GM03348 (cell line): ENCODE results near the gene ARHGEF12.
A peak's percentile ranks its signal among the peaks of the same experiment; 100 is the strongest.

Experiments
- DNase-seq: peaks from one replicate; pipeline ENCODE4 v3.0.0; 2012; ENCODE audit warnings: low spot score

Gene ARHGEF12

DNA sequence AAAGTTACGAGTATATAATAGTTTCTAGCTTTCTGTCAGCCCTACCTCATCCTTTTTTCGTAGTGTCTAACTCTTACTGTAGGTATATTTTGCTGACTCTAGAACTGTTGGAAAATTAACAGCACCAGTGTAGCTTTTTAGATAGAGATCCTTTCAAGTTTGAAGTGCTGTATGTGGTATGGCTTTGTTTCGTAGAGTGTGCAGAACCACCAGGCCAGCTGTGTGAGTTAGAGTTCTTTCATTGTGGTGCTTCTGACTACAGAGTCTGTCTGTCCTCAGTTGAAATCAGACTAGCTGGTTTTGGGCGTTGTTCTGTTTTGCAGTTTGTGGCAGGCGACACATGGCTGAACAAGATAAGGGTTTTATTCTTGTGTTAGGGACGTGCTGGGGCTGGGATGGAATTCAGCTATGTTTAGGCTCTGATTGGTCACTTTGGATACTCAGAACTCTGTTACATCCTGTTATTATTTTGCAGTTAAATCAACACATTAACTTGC, 3.2 kb downstream of the ARHGEF12 start:
- peak; percentile 52 for DNase-seq

DNA sequence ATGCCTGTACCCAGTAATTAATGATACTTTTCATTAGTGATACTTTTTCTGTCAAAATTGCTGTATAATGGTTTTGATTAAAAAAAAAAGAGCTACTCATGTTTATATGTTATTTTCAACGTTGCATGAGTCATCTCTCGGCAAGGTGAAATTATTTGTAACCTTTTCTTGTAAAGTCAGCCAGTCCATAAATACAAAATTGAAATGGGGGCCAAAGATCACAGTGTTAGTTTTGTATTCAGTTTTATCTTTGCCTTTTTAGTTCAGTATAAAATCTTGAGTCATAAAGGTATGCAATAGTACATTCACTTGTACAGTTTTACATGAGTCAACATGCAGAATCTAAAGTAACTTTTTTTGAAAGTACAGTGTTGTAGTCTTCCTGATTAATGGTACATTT, 4.3 kb downstream of the ARHGEF12 start:
- DNase-seq = no peak

DNA sequence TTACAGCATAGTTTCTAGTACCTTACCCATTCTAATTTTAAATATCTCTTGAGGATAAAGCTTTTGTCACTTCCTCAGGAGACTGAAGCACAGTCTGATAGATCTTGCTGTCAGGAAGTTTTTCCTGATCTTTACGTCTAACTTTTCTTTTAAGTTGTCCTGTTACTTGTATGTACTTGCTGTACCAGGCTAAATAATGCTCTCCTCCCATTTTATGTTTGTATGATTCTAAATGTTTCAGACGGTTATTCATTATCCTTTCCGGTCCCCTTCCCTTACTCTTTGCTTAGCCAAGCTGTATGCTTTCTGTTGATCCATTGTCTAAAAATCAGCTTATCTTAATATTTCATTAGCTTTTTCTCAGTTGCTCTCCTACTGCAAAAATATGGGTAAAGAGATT, 6.0 kb downstream of the ARHGEF12 start:
- no peak for DNase-seq

DNA sequence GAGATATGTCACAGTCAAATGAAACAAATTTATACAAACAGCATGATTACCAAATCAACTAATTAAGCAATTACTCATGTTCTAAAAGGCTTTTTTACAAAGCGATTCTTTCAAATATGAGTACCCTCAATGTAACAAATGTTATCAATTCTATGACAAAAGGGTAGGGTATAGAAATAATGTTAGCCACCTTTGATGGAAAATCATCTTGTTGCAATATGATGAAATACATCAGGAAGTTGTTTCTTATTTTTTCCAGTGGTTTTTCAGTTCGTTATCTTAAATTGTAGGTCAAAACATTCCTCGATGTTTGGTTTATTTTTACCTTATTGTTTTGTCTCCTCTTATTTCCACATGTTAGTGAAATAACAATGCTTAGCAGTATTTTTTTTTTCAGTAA, 6.5 kb downstream of the ARHGEF12 start:
- no peak for DNase-seq

DNA sequence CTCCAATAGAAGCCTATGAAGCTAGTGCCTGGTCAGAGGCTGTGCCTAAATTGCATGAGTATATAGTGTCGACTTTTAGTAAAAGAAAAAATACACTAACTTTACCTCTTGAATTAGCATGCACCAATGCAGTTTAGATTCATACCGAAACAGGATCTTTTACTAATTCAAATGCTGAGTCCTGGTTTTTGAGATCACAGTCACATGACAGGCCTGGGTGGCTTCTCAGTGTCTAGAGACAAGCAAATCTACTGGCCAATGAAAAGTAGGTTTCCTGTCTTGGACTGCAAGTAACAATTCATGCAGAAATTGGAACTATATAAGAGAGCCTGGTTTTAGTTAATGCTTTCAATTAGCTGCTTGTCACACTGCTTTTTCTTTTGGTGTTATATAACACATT, 7.2 kb downstream of the ARHGEF12 start:
- no peak for DNase-seq

DNA sequence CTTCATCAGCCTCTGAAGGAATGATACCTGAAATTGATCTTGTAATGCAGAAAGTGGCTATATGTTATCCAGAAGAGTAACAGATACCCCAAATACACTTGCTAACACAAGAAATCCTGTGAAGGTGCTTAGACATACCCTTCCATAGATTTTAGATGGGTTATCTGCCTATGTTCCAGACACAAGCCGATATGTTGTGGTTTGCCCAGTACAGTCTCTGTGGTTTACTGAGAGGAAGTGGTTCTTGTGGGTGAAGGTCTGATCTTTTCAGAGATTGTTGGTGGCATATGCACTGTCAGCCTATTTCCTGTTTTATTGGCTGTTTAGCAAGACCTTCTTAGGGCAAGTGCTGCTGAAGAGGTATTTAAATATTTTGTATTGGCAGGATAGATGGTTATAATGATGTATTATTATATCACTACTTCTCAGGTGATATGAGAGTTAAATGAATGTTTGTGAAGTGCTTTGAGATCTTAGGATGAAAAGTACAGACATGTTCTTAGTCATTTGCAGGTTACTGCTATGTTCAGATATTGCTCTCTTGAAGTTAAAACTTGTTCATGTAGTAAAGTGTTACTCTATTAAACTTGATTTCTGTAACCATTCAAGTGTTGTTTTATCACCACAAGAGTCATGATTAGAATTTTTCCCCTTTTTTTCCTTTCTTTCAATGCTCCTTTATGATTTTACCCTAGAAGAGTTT, 8.2 kb downstream of the ARHGEF12 start:
- peak; percentile 44 for DNase-seq

DNA sequence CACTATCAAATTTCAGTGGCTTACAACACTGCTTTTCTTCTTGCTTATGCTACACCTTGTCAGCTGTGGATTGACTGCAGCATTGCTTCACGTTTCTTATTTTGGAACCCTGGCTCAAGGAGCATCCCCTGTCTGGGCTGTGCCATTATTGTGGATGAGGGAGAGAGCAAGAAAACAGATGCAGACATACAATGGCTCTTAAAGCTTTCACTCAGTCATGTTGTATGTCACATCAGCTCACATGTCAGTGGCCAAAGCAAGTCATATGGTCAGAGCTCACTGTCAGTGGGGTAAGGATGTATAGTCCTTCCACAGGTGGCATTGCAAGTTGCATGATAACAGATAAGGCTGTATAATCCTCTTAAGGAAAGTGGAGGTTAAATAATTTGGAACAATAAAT, 10.0 kb downstream of the ARHGEF12 start:
- DNase-seq = no peak

DNA sequence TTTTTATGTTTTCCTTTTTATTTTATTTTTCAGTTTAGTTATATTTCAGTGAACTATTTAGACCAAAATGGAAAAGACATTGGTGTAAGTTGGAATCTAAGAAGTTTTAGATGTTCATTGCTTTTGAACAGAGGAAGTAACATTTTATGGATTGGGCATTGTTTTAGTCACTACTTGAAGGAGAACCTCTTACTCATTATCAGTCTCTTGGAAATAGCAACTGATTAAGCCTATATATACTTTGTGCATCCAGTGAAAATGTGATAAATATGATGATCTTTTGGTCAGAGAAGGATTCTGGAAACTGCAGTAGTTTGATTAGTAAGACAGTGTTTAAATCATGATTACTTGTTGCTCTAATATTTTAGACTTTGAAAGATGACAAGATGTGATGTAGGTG, 14.4 kb downstream of the ARHGEF12 start:
- no peak for DNase-seq

DNA sequence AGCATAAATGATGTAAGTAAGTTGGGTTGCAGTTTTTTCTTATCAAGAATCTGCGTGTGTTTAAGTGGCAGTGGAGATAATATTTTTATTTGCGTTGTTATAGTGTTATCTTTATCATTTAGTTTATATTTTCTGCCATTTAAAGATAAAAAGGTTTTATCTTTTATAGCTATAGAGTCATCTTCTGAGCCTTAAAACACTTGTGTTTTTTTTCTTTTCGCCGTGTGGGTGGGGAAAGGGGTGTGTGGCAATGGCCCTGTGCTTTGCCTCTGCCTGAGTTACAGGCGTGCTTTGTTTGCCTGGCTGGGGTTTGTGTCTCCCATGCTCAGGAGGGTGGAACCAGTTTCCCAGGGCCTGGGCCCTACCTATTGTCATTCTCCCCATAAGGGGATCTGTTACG, 16.2 kb downstream of the ARHGEF12 start:
- DNase-seq = no peak

DNA sequence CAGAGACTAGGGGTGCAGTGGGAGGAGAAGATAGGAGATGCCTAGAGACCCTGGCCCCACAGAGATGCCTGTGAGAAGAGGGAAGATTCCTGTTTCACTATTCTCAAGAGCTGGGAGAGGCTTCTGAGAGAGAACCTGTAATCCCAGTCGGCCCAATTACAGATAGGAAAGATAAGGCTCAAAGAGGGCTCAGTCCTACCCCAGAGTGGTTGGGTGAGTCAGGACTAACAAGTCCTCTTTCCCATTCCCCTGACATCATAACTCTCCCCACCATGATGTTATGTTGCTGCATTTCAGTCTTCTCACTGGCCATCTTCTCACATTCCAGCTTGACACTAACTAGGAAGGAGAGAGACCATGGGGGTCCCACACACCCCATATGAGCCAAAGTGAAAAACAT, 17.9 kb downstream of the ARHGEF12 start:
- no peak for DNase-seq

DNA sequence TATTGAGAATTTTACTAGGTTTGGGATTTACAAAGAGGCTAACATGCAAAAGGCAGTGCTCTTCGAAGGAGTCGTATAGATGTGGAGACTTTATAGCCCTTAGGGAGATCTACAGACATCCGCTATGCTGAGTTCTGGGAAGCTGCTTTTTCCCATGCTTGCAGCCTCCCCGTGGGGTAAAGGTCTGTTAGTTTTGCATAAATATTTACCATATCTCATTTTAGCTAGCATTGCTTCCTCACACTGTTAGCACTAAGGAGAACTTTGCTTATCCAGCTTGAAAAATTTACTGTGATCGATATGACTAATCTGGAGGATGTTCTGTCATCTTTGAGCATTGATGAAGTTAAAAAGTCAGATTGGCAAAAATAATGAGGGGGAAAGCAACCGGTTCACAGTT, 18.6 kb downstream of the ARHGEF12 start:
- DNase-seq = no peak

DNA sequence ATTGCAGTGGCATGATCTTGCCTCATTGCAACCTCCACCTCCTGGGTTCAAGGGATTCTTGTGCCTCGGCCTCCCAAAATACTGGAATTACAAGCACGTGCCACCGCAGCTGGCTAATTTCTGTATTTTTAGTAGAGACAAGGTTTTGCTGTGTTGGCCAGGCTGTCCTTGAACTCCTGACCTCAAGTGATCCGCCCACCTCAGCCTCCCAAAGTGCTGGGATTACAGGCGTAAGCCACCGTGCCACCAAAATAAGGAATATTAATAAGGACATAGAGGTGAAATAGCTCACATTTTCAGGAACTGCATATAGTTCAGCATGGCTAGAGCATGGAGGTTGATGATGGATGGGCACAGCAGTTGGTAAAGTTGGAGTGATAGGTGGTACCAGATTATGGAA, 21.4 kb downstream of the ARHGEF12 start:
- no peak for DNase-seq

DNA sequence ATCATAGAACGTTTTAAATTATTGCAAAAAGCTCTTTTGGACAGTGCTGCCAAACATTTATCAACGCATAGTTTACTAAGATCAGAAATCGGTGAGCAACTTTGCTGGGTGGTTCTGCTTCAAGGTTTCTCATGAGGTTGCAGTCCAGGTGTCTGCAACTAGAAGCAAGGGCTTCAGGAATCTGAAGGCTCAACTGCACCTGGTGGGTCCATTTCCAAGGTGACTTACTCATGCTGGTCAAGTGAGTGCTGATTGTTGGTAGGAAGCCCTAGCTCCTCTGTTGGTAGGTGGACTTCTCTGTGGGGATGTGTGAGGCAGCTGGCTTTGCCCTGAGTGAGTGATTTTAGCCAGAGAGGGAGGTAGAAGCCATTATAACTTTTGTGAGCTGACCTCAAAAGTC, 22.5 kb downstream of the ARHGEF12 start:
- no peak for DNase-seq

DNA sequence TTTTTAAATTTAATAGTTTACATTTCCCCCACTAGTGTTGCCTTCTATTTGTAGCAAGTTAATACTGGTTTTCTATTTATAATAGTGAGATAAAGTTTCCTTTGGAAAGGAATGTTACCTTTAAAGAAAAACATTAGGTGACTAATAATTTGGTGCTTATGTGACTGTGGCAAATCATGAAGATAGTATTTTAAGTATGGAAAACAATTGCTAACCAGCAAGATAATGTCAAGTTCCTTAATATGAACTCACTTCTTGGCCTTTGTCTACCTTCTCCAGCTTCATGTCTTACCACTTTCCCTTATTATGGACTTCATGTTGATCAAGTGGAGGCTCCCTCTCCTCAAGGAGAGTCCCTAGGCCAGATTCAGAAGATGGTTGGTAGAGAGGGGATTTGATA, 27.2 kb downstream of the ARHGEF12 start:
- DNase-seq = no peak

DNA sequence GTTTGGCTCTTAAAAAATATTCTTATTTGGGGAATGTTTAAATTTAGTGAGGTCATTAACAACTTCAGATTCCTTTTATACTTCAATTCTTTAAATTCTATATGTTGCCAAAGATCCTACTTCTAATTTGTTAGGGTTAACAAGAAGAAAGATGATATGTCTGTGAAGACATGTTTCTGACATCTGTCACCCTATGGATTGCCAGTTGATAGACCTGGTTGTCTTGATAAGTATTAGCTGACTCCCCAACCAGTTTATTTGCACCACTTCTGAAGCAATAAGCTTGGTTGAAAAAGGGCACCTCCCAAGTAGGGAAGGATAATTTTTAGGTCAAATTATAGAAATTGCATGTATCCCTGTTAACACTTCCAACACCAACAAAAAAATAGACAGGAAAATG, 29.3 kb downstream of the ARHGEF12 start:
- no peak for DNase-seq

DNA sequence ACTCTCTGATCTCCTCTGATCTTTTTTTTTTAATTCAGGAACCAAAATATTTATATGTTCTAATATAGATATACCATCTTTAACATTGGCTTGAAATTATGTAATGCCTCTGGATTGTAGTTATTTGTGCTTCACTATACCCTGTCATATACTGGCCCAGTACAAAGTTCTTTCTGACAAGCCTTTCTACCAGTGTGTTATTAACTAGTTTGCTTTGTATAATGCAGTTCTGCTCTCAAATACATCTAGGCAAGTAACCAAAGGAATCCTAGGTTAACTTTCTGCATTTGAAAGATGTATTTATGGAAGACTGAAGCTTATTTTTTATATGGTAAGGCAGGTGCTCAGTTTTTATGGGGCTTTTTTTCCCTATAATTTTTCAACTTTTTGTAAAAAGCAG, 36.1 kb downstream of the ARHGEF12 start:
- no peak for DNase-seq

DNA sequence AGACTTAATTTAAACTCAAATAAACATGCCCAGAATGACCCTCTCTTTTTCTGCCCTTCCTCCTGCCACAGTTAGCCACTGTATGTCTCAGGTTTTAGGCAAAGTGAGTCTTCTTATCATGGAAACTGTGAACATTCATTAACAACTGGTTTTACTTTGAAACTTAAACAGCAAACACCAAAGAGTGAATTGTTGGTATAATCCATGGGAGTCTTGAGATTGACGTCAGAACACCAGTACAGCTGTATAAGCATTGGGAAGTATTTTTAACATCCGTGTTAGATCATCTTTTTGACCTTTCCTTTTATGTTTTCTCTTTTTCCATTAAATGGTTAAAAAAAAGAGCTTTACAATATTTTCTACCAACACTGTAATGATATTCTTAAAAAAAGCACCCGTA, 38.9 kb downstream of the ARHGEF12 start:
- no peak for DNase-seq

DNA sequence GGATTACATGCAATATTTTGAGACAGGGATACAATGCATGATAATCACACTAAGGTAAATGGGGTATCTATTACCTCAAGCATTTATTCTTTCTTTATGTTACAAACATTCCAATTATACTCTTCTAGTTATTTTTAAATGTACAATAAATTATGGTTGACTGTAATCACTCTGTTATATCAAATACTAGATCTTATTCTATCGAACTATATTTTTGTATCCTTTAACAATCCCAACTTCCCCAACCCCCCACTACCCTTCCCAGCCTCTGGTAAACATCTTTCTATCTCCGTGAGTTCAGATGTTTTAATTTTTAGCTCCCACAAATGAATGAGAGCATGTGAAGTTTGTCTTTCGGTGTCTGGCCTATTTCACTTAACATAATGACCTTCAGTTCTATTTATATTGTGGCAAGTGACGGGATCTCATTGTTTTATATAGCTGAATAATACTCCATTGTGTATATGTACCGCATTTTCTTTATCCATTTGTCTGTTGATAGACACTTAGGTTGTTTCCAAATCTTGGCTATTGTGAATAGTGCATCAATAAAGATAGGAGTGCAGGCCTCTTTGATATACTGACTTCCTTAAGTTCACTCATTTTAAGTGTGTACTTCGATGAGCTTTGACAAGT, 40.5 kb downstream of the ARHGEF12 start:
- no peak for DNase-seq

DNA sequence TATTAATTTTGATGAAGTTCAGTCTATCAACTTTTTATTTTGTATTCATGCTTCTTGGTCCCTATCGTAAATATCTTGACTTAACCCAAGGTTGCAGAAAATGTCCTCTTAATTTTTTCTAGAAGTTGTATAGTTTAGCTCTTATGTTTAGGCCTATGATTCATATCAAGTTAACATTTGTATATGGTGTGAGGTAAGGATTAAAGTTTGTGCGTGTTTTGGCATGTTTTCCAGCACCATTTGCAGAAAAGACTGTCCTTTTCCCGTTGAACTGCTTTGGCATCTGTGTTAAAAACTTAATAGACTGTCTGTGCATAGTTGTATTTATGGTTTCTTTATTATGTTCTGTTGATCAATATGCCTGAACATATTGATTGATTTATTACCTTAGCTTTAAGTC, 42.3 kb downstream of the ARHGEF12 start:
- no peak for DNase-seq

DNA sequence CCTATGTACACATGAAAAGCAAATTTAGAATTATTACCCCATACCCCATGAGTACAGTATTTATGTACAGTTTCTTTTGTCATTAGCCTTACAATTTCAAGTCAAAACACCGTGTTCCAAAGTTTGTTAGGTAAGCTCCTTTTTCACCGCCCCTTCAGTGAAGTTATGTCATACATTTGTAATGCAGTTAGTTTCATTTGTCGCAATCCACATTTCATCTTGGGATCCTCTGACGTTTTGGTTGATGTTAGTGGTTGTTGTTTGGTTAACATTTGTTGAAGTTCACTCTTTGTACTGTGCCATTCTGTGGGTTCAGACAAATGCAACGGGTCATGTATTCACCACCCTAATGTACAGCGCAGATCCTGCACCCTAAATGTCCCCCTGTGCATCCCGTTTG, 45.2 kb downstream of the ARHGEF12 start:
- DNase-seq = no peak

DNA sequence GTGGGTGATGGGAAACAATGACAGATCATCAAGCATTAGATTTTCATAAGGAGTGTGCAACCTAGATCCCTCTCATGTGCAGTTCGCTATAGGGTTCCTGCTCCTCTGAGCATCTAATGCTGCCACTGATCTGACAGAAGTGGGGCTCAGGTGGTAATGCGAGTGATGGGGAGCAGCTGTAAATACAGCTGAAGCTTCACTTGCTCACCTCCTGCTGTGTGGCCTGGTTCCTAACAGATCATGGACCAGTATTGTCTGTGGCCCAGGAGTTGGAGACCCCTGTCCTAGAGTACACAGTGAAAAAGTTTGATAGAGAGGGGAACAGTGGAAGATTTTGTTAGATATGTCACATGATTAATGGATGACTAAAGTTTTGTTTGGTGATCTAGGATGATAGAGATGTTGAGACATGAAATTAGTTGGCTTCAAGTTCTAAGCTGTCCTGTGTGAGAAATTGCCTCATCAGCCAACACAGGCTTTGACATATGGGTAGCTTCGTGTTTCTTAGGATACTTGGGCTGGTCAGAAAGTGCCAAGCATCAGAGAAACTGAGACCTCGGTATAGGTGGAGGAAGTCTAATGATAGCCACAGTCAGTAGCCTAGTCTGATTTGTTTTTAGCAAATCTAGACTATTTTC, 47.4 kb downstream of the ARHGEF12 start:
- DNase-seq = no peak

DNA sequence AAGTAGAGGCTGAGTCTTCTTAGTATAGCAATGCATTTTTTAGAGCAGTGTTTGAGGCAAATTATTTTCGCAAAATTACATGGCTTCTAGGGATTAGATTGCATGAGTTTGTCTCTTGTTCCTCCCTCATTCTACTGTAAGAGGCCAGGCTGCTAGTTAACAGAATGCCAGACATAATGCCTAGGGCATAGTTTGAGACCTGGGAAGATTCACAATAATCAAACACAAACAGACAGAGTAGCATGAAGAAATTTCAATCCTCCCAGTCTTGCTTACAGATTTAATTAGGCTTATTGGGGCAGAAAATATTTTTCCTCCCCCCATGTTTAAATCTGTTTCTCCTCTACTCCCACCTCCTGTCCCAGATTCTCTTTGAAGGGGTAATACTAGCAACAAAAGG, 48.3 kb downstream of the ARHGEF12 start:
- DNase-seq = no peak

DNA sequence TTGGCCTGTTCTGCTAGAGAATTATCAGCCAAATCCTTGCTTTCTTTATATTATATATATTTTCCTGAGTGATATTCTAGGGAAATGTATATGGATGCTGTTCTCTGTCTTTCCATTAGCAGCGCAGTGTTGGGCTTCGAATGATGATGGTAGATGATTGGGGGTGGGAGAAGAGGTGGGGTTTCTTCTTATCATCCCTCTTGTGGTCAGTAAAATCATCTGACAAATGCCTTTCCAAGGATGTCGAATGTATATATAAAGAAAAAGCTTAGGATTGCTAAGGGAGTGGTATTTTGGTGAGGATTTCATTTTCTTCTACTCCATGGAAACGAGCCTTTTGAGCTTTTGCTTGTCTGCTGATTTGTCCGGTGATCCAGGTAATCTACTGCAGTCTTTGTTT, 48.9 kb downstream of the ARHGEF12 start:
- DNase-seq = no peak

DNA sequence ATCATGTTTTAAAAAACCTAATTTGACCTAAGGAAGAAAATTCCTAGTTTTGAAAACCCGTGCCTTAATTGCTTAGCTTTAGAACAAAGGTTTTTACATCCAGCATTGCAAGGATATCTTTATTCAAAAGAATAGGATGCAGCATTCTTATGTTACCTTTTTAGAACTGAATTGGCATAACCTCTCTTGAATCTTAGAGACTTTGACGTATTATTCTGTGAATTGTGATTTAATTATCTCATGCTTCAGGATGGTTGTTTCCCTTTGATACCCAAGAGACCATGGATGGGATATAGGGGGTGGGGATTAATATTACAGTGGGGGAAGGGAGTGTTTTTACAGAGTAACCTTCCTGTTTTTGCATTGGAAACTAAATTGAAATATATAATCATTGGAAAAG, 49.4 kb downstream of the ARHGEF12 start:
- no peak for DNase-seq
